Fibroblast of lung (primary cell): ENCODE results near the gene EPHA5. TPM values are rescaled to one million over a fixed set of nuclear protein-coding genes. Genes with fewer than 3 reads are reported as not detected.

ENCODE experiments used
- DNase-seq, 2 donors: peaks; one replicate each; pipeline versions ENCODE4 v3.0.0 to v3.0.0-alpha.2; 2010; ENCODE audit warnings: low read depth in 2 of 2
- H2AFZ ChIP-seq: 2 replicates; pipeline ENCODE4 v1.5.1; 2012; ENCODE audit warnings: low read length, control low read depth, inconsistent platforms
- H3K27ac ChIP-seq: 2 replicates; pipeline ENCODE4 v1.5.1; 2011; ENCODE audit warnings: low read length, control low read depth; ENCODE audit not compliant: insufficient read depth
- H3K27me3 ChIP-seq: 2 replicates; pipeline ENCODE4 v1.5.1; 2011; ENCODE audit warnings: mild to moderate bottlenecking, low read length; ENCODE audit not compliant: control insufficient read depth, insufficient read depth
- H3K36me3 ChIP-seq: 2 replicates; pipeline ENCODE4 v1.5.1; 2011; ENCODE audit warnings: low read length; ENCODE audit not compliant: control insufficient read depth, insufficient read depth
- H3K4me1 ChIP-seq: 2 replicates; pipeline ENCODE4 v1.5.1; 2011; ENCODE audit warnings: low read length; ENCODE audit not compliant: control insufficient read depth, insufficient read depth; ENCODE audit errors: extremely low read depth
- H3K4me2 ChIP-seq: 2 replicates; pipeline ENCODE4 v1.5.1; 2011; ENCODE audit warnings: low read length, control low read depth; ENCODE audit not compliant: insufficient read depth; ENCODE audit errors: extremely low read depth
- H3K4me3 ChIP-seq, 4 experiments: fragments of 200-600 bp in 1 of 4; sonication (generic) in 1 of 4; replicated peaks in 1 of 4; 2 replicates each; pipeline ENCODE4 v1.5.1; 2011 to 2016; ENCODE audit warnings: low read length in 4 of 4, low read depth in 3 of 4, mild to moderate bottlenecking in 3 of 4, control low read depth in 2 of 4, inconsistent platforms in 1 of 4, mixed read lengths in 1 of 4; ENCODE audit not compliant: insufficient read depth in 1 of 4; ENCODE audit errors: control extremely low read depth in 1 of 4
- H3K79me2 ChIP-seq: 2 replicates; pipeline ENCODE4 v1.5.1; 2012; ENCODE audit warnings: mild to moderate bottlenecking, low read length, inconsistent platforms; ENCODE audit not compliant: control insufficient read depth, insufficient read depth
- H3K9ac ChIP-seq: 2 replicates; pipeline ENCODE4 v1.5.1; 2011; ENCODE audit warnings: mild to moderate bottlenecking, low read length, control low read depth; ENCODE audit not compliant: insufficient read depth
- H3K9me3 ChIP-seq: 2 replicates; pipeline ENCODE4 v1.5.1; 2012; ENCODE audit warnings: low read depth, low read length; ENCODE audit not compliant: control insufficient read depth, insufficient read depth
- H4K20me1 ChIP-seq: 2 replicates; pipeline ENCODE4 v1.5.1; 2011; ENCODE audit warnings: low read length; ENCODE audit not compliant: control insufficient read depth, insufficient read depth; ENCODE audit errors: extremely low read depth
- CTCF ChIP-seq, 2 donors: IDR thresholded peaks in 1 of 2; conservative IDR thresholded peaks in 1 of 2; 1 replicate in 1 of 2; 2 replicates in 1 of 2; pipeline ENCODE4 v1.5.1; 2011 to 2012; ENCODE audit warnings: low read length in 2 of 2, control low read depth in 1 of 2, inconsistent platforms in 1 of 2, low read depth in 1 of 2, mild to moderate bottlenecking in 1 of 2
- EZH2 ChIP-seq: IDR thresholded peaks from 2 replicates; pipeline ENCODE4 v1.5.1; 2012; ENCODE audit warnings: low read length, control low read depth, mild to moderate bottlenecking; ENCODE audit errors: missing control alignments
- polyA plus RNA-seq, 2 donors: library from polyadenylated mRNA; depleted of rRNA in 1 of 2; stranded (reverse) in 1 of 2; unstranded in 1 of 2; fragments of >200 nt; gene quantifications; 2 replicates each; pipeline ENCODE4 v1.2.1, GENCODE V29; 2011 to 2012; ENCODE audit warnings: missing spikeins in 1 of 2
- total RNA-seq: library from RNA; depleted of rRNA; stranded (reverse); fragments of >200 nt; gene quantifications from 2 replicates; pipeline ENCODE4 v1.2.1, GENCODE V29; 2014

Gene EPHA5
- total and polyA plus RNA-seq, 2 donors (not counting 1 experiment from before 2014, with no cell fraction given) = under 0.01 to 0.16 TPM

GRCh38 chr4:65559270-65559669 is 111.0 kb downstream of the EPHA5 start:
- Histone ChIP-seq H3K4me3 (no peak overlapping the region), H3K36me3 (no peaks in the 10 kb centered on the region), H3K4me1 (no peaks in the 10 kb centered on the region), H3K4me2 (no peak overlapping the region), H4K20me1 (no peaks in the 10 kb centered on the region), H3K27ac (no peak overlapping the region), H3K79me2 (no peaks in the 10 kb centered on the region), H3K9ac (no peak overlapping the region), H2AFZ (no peak overlapping the region), H3K27me3 (no peaks in the 10 kb centered on the region), H3K9me3 (no peaks in the 10 kb centered on the region)
- no peak for DNase-seq
- no peak for TF ChIP-seq CTCF (conservative IDR thresholded peaks at IDR 0.05 in 1 of 2, IDR thresholded peaks at IDR 0.05 in 1 of 2; ENCODE audit: low read depth in 1 of 2, low read length in 2 of 2)
- TF ChIP-seq EZH2 = no peak

GRCh38 chr4:65552057-65552456 is 118.2 kb downstream of the EPHA5 start:
- Histone ChIP-seq H3K4me2 (no peak overlapping the region), H3K4me1 (no peaks in the 10 kb centered on the region), H3K27ac (no peak overlapping the region), H3K27me3 (no peaks in the 10 kb centered on the region), H3K79me2 (no peaks in the 10 kb centered on the region), H2AFZ (no peak overlapping the region), H4K20me1 (no peaks in the 10 kb centered on the region), H3K9ac (no peak overlapping the region), H3K4me3 (no peak overlapping the region), H3K36me3 (no peaks in the 10 kb centered on the region), H3K9me3 (no peaks in the 10 kb centered on the region)
- TF ChIP-seq CTCF (conservative IDR thresholded peaks at IDR 0.05 in 1 of 2, IDR thresholded peaks at IDR 0.05 in 1 of 2; ENCODE audit: low read depth in 1 of 2, low read length in 2 of 2) (no peak), EZH2 (no peak)
- peak in 1 of 2 donors; percentile 18 for DNase-seq

- Histone ChIP-seq H4K20me1 (no peaks in the 10 kb centered on the region), H3K36me3 (no peaks in the 10 kb centered on the region), H3K4me1 (no peaks in the 10 kb centered on the region), H3K4me3 (no peak overlapping the region), H3K9me3 (no peaks in the 10 kb centered on the region), H2AFZ (no peak overlapping the region), H3K27me3 (no peaks in the 10 kb centered on the region), H3K79me2 (no peaks in the 10 kb centered on the region), H3K9ac (no peak overlapping the region), H3K4me2 (no peak overlapping the region), H3K27ac (no peak overlapping the region)
- no peak for TF ChIP-seq EZH2
- TF ChIP-seq CTCF (conservative IDR thresholded peaks at IDR 0.05 in 1 of 2, IDR thresholded peaks at IDR 0.05 in 1 of 2; ENCODE audit: low read depth in 1 of 2, low read length in 2 of 2) = no peak
- DNase-seq = no peak
Measured at GRCh38 chr4:65550500-65550899, 119.8 kb downstream of the EPHA5 start.
